ENCODE measurements around the gene RPUSD3.
"Not testable (repeated sequence)": the region's sequence is repeated elsewhere in the genome, so short reads cannot be mapped to it uniquely, and the experiment has no call there.

The RPUSD3 gene

GRCh38 chr3:9866639-9867038, 22.8 kb upstream of the RPUSD3 start:
- in situ Hi-C loops (cut with MboI; ENCODE audit: low sequenced_read_pairs): no loop called here

- in situ Hi-C loops (cut with MboI; ENCODE audit: low sequenced_read_pairs): not testable (repeated sequence)
These were observed 21.4 kb upstream of the RPUSD3 start for GRCh38 chr3:9865125-9865637.

- in situ Hi-C loops (cut with MboI; ENCODE audit: low sequenced_read_pairs): no loop called here
These were observed 20.6 kb upstream of the RPUSD3 start for GRCh38 chr3:9864200-9864927.

- in situ Hi-C loops (cut with MboI; ENCODE audit: low sequenced_read_pairs): no loop called here
These were observed 19.4 kb upstream of the RPUSD3 start for GRCh38 chr3:9863058-9863772.

GRCh38 chr3:9862391-9863057, 18.7 kb upstream of the RPUSD3 start:
- in situ Hi-C loops (cut with MboI; ENCODE audit: low sequenced_read_pairs): no loop called here

- in situ Hi-C loops (cut with MboI; ENCODE audit: low sequenced_read_pairs): no loop called here
These were observed 17.9 kb upstream of the RPUSD3 start for GRCh38 chr3:9861626-9862130.

GRCh38 chr3:9861201-9861600, 17.4 kb upstream of the RPUSD3 start:
- in situ Hi-C loops (cut with MboI; ENCODE audit: low sequenced_read_pairs): no loop called here

- in situ Hi-C loops (cut with MboI; ENCODE audit: low sequenced_read_pairs): no loop called here
These were observed 15.8 kb upstream of the RPUSD3 start for GRCh38 chr3:9859530-9860025.

GRCh38 chr3:9855594-9855993, 11.8 kb upstream of the RPUSD3 start:
- in situ Hi-C loops (cut with MboI; ENCODE audit: low sequenced_read_pairs): no loop called here

- in situ Hi-C loops (cut with MboI; ENCODE audit: low sequenced_read_pairs): not testable (repeated sequence)
These were observed 10.6 kb upstream of the RPUSD3 start for GRCh38 chr3:9854291-9854940.

GRCh38 chr3:9852528-9852927, 8.7 kb upstream of the RPUSD3 start:
- in situ Hi-C loops (cut with MboI; ENCODE audit: low sequenced_read_pairs): no loop called here

- in situ Hi-C loops (cut with MboI; ENCODE audit: low sequenced_read_pairs): not testable (repeated sequence)
These were observed 8.1 kb upstream of the RPUSD3 start for GRCh38 chr3:9851926-9852325.

GRCh38 chr3:9851383-9851782, 7.6 kb upstream of the RPUSD3 start:
- in situ Hi-C loops (cut with MboI; ENCODE audit: low sequenced_read_pairs): not testable (repeated sequence)

GRCh38 chr3:9848860-9849259, 5.1 kb upstream of the RPUSD3 start:
- in situ Hi-C loops (cut with MboI; ENCODE audit: low sequenced_read_pairs): not testable (repeated sequence)

GRCh38 chr3:9847870-9848269, 4.1 kb upstream of the RPUSD3 start:
- in situ Hi-C loops (cut with MboI; ENCODE audit: low sequenced_read_pairs): not testable (repeated sequence)

GRCh38 chr3:9846931-9847488, 3.2 kb upstream of the RPUSD3 start:
- in situ Hi-C loops (cut with MboI; ENCODE audit: low sequenced_read_pairs): no loop called here

- in situ Hi-C loops (cut with MboI; ENCODE audit: low sequenced_read_pairs): no loop called here
These were observed 2.4 kb upstream of the RPUSD3 start for GRCh38 chr3:9846231-9846630.

GRCh38 chr3:9841015-9841414, 2.8 kb downstream of the RPUSD3 start:
- in situ Hi-C loops (cut with MboI; ENCODE audit: low sequenced_read_pairs): no loop called here

GRCh38 chr3:9838856-9839255, 5.0 kb downstream of the RPUSD3 start:
- in situ Hi-C loops (cut with MboI; ENCODE audit: low sequenced_read_pairs): no loop called here
